CD4-positive, alpha-beta T cell treated with Interleukin-1 beta for 1 hour (primary cell): ENCODE results near the gene ZNF366.
A peak's percentile ranks its signal among the peaks of the same experiment; 100 is the strongest.

Experiments
- DNase-seq, 2 donors: peaks; one replicate each; pipeline ENCODE4 v3.0.0-alpha.2; 2020 to 2022

The ZNF366 gene

GRCh38 chr5:72488756-72489155 is 18.5 kb downstream of the ZNF366 start:
- DNase-seq = no peak

- DNase-seq = no peak
Observed at GRCh38 chr5:72487177-72487576, 20.0 kb downstream of the ZNF366 start.

- DNase-seq = no peak
Observed at GRCh38 chr5:72486371-72486770, 20.8 kb downstream of the ZNF366 start.

- no peak for DNase-seq
Observed at GRCh38 chr5:72485430-72485974, 21.7 kb downstream of the ZNF366 start.

- DNase-seq = no peak
Observed at GRCh38 chr5:72482046-72482445, 25.2 kb downstream of the ZNF366 start.

GRCh38 chr5:72480841-72481240 is 26.4 kb downstream of the ZNF366 start:
- DNase-seq = no peak

GRCh38 chr5:72479921-72480320 is 27.3 kb downstream of the ZNF366 start:
- DNase-seq = no peak

GRCh38 chr5:72478684-72479083 is 28.5 kb downstream of the ZNF366 start:
- no peak for DNase-seq

- DNase-seq = no peak
Observed at GRCh38 chr5:72478276-72478675, 28.9 kb downstream of the ZNF366 start.

GRCh38 chr5:72477644-72478043 is 29.6 kb downstream of the ZNF366 start:
- DNase-seq = no peak

- no peak for DNase-seq
Observed at GRCh38 chr5:72477176-72477575, 30.0 kb downstream of the ZNF366 start.

GRCh38 chr5:72476721-72477120 is 30.5 kb downstream of the ZNF366 start:
- DNase-seq = no peak

GRCh38 chr5:72476275-72476674 is 30.9 kb downstream of the ZNF366 start:
- DNase-seq = no peak

- no peak for DNase-seq
Observed at GRCh38 chr5:72474516-72474915, 32.7 kb downstream of the ZNF366 start.

- DNase-seq = no peak
Observed at GRCh38 chr5:72474046-72474500, 33.1 kb downstream of the ZNF366 start.

GRCh38 chr5:72472666-72473422 is 34.4 kb downstream of the ZNF366 start:
- DNase-seq = no peak

GRCh38 chr5:72472031-72472430 is 35.2 kb downstream of the ZNF366 start:
- DNase-seq = no peak

GRCh38 chr5:72470826-72471225 is 36.4 kb downstream of the ZNF366 start:
- DNase-seq = no peak

GRCh38 chr5:72468606-72469005 is 38.6 kb downstream of the ZNF366 start:
- DNase-seq = no peak

- DNase-seq = peak in 1 of 2 donors; percentile 22
Observed at GRCh38 chr5:72468024-72468423, 39.2 kb downstream of the ZNF366 start.

GRCh38 chr5:72467461-72467860 is 39.7 kb downstream of the ZNF366 start:
- no peak for DNase-seq

GRCh38 chr5:72465601-72466563 is 41.3 kb downstream of the ZNF366 start:
- DNase-seq = no peak

- no peak for DNase-seq
Observed at GRCh38 chr5:72465066-72465465, 42.1 kb downstream of the ZNF366 start.

- no peak for DNase-seq
Observed at GRCh38 chr5:72464071-72464470, 43.1 kb downstream of the ZNF366 start.
